ENCODE measurements around the gene P2RX5.

DNA sequence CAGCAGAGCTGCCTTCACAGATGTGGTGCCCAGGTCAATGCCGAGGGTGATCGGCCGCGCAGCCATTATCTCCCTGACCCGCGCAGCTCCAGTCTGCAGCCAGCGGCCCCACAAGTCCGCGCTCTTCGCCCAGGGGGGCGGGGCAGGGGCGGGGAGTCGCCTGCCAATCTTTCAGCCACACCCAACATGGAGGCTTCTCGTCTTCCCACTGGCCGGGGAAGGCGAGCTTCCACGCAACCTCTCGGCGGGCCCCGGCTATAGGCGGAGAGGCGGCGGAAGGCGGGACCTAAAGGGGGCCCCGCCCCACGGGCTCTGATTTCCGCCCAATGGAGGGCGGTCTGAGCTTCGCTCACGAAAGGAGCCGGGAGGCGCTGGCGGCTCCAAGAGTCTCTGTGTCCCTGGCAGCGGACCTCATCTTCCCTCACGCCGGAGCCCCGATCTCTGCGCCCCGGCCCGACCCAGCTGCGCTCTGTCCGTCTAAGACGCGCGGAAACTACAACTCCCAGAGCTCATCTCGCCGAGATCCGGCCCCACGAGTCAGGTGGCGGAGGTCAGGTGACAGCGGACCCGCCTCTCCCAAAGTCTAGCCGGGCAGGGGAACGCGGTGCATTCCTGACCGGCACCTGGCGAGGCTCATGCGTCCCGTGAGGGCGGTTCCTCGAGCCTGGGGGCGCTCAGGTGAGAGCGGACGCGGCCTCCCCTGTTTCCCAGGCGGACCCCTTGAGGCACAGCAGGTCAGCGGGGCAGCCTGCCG, 59.6 kb downstream of the P2RX5 start, which contains the start of the genes CTNS and SHPK:
- TF ChIP-seq, protein P1, sequence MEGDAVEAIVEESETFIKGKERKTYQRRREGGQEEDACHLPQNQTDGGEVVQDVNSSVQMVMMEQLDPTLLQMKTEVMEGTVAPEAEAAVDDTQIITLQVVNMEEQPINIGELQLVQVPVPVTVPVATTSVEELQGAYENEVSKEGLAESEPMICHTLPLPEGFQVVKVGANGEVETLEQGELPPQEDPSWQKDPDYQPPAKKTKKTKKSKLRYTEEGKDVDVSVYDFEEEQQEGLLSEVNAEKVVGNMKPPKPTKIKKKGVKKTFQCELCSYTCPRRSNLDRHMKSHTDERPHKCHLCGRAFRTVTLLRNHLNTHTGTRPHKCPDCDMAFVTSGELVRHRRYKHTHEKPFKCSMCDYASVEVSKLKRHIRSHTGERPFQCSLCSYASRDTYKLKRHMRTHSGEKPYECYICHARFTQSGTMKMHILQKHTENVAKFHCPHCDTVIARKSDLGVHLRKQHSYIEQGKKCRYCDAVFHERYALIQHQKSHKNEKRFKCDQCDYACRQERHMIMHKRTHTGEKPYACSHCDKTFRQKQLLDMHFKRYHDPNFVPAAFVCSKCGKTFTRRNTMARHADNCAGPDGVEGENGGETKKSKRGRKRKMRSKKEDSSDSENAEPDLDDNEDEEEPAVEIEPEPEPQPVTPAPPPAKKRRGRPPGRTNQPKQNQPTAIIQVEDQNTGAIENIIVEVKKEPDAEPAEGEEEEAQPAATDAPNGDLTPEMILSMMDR (conservative IDR thresholded peaks at IDR 0.05 in 1 of 2, IDR thresholded peaks at IDR 0.05 in 1 of 2; ENCODE audit: low read depth in 1 of 2, low read length in 2 of 2), result no peak
- no peak for TF ChIP-seq EZH2 (IDR thresholded peaks at IDR 0.05; ENCODE audit: low read length, missing control alignments)
